Ecto neural progenitor cell (in vitro differentiated cells): ENCODE results near the gene RBBP8NL.

Experiments
- DNase-seq: peaks from one replicate; pipeline ENCODE4 v3.0.0-alpha.2; 2018; ENCODE audit warnings: low spot score

RBBP8NL gene

GRCh38 chr20:62392621-62393334 is 34.6 kb downstream of the RBBP8NL start:
- DNase-seq = no peak

GRCh38 chr20:62392077-62392418 is 35.3 kb downstream of the RBBP8NL start:
- DNase-seq = no peak

GRCh38 chr20:62391165-62392076 is 35.9 kb downstream of the RBBP8NL start:
- no peak for DNase-seq

DNA sequence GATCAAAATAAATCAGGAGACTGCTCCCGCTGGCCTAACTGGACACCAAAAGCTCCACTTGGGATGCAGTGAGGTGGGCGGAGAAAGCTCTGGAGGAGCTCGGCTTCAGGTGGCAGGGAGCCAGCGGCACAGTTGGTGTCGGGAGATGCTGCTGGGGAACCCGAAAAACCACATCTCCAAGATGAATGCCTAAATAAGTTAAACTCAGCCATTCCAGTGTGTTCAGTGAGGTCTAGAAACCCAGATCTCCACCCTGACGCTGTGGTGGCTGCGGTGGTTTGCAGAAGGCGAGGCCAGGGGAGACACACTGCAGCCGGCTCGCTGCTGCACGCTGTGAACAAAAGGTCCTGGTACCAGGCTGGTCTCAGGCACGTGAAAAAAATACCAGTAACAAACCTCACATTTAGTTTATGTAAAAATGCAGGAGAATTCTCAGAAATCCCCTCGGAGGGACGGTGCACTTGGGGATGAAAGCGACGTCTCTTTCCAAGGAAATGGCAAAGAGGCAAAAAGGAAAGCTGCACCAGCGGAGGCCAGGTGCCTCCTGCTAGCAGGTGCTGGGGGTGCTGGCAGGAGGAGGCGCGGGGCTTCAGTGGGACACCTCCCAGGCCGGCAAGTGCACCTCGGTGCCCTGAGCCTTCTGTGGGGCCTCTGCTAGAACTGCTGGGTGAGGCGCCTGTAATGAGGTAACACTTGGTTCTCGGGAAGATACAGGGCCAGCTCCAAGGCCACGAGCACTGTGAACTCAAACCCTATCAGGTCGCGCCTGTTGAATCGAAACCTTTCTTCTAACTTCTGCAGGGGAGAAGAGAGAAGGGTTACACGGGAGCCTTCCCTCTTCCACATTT is 36.8 kb downstream of the RBBP8NL start:
- DNase-seq = no peak

DNA sequence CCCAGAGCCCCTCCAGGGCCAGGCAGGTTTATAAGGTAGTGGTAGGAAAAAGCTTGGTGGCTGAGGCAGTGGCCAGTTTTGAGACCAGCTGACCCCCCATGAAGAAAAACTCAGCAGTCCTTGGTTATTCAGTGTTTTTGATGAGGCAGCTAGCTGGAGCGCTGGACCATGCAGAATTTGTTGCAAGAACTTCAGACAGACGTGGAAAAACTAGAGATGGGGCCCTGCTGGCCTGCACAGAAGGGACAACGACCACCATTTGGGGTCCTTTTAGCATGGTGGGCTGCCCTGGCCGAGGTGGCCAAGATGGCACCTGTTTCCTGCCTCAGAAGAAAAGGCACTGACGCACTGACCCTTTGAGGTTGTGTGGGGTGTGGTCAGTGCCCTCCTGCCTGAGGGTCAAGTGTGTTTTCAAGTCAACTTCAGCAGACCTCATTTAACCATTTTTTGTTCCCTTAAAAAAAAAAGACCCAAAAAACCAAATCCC is 37.7 kb downstream of the RBBP8NL start:
- no peak for DNase-seq

- DNase-seq = no peak
These were observed 38.3 kb downstream of the RBBP8NL start for GRCh38 chr20:62388839-62389600.

GRCh38 chr20:62387933-62388635 is 39.3 kb downstream of the RBBP8NL start:
- DNase-seq = no peak

GRCh38 chr20:62387219-62387913 is 40.0 kb downstream of the RBBP8NL start:
- DNase-seq = no peak

DNA sequence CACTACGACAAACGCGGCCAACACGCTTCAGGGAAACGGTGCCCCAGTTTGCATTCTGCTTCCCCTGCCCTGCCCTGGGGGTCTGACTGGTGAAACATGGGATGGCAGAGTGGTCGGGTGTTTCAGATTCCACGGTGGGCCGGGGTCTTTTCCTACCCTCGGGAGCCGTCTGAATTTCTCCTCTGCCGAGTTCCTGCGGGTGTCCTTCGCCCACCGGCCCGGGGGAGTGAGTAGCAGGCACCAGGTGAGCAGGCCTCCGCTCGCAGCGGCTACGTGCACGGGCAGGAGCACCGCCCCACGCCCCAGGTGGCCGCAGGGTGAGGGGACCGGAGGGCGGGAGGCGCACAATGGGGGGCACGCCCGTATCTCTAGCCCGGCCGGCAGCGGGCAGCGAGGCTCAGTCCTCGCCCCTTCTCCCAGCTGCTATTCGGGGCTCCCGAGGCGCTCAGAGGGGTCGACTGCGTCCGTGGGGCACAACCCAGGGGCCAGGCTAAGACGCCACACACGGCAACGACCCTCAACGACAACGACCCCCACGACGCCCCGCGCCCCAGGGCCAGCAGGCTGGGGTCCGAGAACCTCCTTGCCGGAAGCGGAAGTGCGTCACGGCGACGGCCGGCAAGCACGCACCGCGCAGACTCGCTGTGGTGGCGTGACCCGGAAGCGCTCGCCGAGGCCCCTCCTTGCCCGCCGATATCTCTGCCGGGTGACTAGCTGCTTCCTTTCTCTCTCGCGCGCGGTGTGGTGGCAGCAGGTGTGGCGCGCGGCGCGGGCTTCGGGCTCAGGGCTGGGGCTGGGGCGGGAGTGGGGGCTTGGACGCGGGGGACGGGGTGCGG is 40.7 kb downstream of the RBBP8NL start, which contains the start of gene RPS21:
Gene RPS21, plus strand, starts transcription at position 721 of the 836 bp plus-strand sequence. CDS start 236 bp downstream, outside the sequence.
- DNase-seq = peak; percentile 96

DNA sequence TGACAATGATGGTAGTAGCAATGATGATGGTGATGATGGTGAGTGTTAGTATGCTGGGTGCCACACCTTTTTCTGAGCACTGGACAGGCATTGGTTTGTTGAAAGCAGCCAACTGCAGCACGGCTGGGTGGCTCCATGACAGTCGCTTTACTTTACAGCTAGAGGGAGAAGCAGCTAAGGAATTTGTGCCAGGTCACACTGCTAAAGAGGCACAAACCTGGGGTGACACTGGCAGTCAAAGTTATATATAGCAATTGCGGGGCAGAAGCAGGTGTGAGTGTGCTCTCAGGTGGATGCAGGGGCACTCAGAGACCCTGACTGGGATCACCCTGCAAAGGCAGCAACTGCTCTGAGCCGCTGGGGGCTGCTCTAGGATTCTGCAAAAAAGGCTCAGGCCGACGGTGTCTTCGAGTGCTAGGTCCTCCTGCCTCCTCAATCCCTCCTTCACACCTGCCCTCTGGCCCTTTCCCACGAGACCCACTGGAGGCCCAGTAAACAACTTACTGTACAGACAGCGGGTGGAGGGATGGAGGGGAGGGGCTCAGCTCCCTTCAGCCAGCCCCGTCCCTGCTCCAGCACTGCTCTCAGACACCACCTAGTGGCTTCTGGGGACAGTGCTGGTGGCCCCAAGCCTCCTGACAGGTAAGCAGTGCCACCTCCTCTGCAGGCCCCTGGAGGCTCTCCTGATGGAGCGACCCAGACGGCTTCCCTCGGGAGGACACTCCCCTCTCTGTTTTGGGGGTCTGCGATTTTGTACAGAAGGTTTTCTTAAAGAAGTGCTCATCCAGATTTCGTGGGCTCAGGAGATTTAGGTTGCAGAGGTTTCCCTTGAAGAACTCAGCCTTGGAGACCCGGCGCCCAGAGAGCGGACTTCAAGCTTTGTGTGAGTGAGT is 44.8 kb downstream of the RBBP8NL start:
- DNase-seq = peak; percentile 86

GRCh38 chr20:62381842-62382241 is 45.5 kb downstream of the RBBP8NL start:
- DNase-seq = no peak

DNA sequence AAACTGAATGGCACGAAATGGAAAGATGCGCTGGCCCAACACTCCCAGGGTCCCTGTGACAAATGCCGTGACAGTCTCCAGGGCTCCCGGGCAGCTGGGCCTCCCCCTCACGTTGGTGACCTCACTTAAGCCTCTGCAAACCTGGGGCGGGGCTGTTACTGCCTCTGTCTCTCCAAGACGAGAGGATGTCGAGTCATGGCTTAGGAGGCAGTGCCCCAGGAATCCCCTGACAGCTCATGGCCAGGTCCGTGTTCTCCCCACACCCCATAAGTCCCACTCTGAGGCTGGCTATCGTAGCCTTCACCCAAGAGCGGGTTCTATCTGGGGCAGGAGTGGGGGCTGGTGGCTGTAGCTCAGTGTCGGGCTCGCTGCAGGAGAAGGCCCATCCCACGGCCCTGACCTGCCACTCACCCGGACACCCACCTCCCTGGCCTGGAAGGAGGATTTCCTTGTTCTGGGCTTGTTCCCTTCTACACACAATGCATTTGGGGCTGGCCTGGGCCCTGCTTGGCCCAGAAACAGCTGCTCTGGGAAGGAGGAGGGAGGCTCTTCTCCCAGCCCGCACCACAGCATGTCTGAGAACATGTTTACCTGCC is 46.0 kb downstream of the RBBP8NL start:
- DNase-seq = no peak

- no peak for DNase-seq
These were observed 49.1 kb downstream of the RBBP8NL start for GRCh38 chr20:62378215-62378614.

DNA sequence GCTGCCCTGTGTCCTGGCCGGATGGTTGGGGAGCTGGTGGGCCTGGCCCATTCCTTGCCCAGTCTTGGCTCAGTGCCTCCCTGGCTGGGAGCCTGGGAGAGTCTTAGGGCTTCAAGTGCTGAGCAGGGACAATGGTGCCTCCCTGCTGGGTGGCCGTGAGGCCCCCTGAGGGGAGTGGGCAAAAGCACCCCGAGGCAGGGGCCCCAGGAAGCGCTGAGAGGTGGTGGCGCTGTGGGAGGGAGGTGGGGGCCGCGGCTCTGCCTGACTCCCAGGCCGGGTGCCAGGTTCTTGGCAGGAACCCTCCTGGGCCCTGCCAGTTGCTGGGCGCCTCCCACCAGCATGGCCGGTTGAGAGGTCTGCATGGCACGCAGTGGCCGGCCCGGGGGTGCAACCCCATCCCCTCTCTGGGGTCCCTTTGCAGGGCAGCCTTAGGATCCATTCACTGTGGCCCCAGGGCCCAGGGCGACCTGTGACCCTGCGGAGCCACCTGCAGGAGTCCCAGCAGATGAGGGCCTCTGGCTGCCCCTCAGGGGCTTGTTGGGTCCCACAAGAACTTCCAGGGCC is 49.6 kb downstream of the RBBP8NL start:
- DNase-seq = no peak

DNA sequence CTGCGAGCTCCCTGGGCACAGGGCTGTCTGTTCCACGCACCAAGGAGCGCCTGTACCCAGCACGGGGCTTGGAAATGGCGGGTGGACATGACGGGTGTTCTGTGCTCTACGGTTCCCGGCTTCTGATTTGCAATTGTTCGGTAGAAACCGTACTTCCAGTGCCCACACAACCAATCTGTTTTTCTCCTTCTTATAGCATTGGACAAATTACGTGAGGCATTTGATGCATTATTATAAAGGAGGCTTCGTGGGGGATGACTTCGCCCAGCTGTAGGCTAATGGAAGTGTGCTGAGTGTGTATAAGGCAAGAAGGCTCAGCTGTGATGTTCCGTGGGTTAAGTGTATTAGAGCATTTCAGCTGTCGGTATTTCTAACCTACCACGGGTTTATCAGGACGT is 50.3 kb downstream of the RBBP8NL start:
- no peak for DNase-seq

DNA sequence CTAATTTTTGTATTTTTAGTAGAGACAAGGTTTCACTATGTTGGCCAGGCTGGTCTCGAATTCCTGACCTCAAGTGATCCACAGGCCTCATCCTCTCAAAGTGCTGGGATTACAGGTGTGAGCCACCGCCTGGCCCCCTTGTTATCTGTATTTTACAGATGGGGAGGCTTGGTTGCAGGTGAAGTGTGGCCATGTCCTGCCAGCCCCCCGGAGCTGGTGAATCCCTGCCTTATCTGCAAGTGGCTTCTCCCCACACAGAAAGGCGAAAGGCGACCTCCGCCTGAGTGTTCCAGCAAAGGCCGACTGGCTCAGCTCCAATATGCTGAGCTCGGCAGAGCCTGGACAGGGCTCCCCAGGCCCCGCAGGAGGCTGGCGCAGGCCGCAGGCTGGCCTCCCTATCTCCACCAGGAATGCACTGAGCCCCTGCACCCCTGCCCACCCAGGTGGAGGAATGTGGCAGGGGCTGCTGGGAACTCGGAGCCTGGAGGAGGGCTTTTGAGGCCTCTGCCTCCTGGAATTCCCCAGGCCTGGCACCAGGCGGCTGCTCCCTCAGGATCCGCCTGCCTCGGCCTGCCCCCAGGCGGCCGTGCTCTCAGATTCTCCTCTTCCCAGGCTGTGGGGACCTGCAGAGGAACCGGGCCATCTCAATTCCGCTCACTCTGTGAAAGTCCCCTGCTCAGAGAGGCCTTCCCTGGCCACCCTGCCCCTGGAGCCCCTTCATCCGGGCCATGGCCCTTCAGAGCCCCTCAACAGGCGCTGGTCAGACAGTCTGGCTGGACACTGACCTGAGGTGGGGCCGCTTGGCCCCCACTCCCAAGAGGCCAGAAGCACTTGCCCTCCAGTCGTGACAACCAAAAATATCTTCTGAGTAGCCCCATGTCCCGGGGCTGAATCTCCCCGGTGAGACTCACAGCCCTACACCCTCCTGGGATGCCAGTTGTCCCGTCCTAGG is 51.0 kb downstream of the RBBP8NL start:
- peak; percentile 92 for DNase-seq
